Muscle layer of colon (tissue), 2 donors: ENCODE results near the gene AK6.

ENCODE experiments used
- H3K27ac ChIP-seq: one replicate; pipeline ENCODE4 v1.7.0; 2013; ENCODE audit warnings: low read depth, mild to moderate bottlenecking, low read length, moderate library complexity
- H3K27me3 ChIP-seq, 2 donors: one replicate each; pipeline ENCODE4 v1.7.0; 2013; ENCODE audit warnings: low read length in 2 of 2, mild to moderate bottlenecking in 2 of 2; ENCODE audit not compliant: insufficient read depth in 2 of 2, control insufficient read depth in 1 of 2
- H3K36me3 ChIP-seq: one replicate; pipeline ENCODE4 v1.7.0; 2013; ENCODE audit warnings: mild to moderate bottlenecking, low read length; ENCODE audit not compliant: insufficient read depth
- H3K4me1 ChIP-seq: one replicate; pipeline ENCODE4 v1.7.0; 2013; ENCODE audit warnings: mild to moderate bottlenecking, low read length; ENCODE audit not compliant: insufficient read depth
- H3K4me3 ChIP-seq, 2 donors: one replicate each; pipeline ENCODE4 v1.7.0; 2013; ENCODE audit warnings: low read length in 2 of 2, low read depth in 1 of 2, mild to moderate bottlenecking in 1 of 2, moderate library complexity in 1 of 2
- H3K9ac ChIP-seq: one replicate; pipeline ENCODE4 v1.7.0; 2013; ENCODE audit warnings: low read length
- H3K9me3 ChIP-seq: one replicate; pipeline ENCODE4 v1.7.0; 2013; ENCODE audit warnings: mild to moderate bottlenecking, low read length
- donor health status: abdominal sarcoma.
- donor health status: Adenocarcinoma of cecum.

The AK6 gene

GRCh38 chr5:69368458-69369339 is 621 bp downstream of the AK6 start:
- Histone ChIP-seq H3K27me3 (no peaks in the 10 kb centered on the region), H3K9ac (peak overlapping the region; percentile 90), H3K36me3 (peaks cover 10% of the 10 kb centered on the region), H3K9me3 (no peaks in the 10 kb centered on the region), H3K4me1 (peaks cover 25% of the 10 kb centered on the region), H3K4me3 (peak overlapping the region; percentile 33 to 81), H3K27ac (peak overlapping the region; percentile 97)

GRCh38 chr5:69367697-69368279 is 1.5 kb downstream of the AK6 start:
- peaks cover 25% of the 10 kb centered on the region for H3K4me1 ChIP-seq
- H3K9ac ChIP-seq: peak overlapping the region; percentile 90
- no peaks in the 10 kb centered on the region for H3K9me3 ChIP-seq
- H3K4me3 ChIP-seq: peak overlapping the region in 1 of 2 donors; percentile 81
- no peaks in the 10 kb centered on the region for H3K27me3 ChIP-seq
- peaks cover 16% of the 10 kb centered on the region for H3K36me3 ChIP-seq
- H3K27ac ChIP-seq: no peak overlapping the region

GRCh38 chr5:69364850-69365249 is 4.5 kb downstream of the AK6 start:
- peaks cover 12% of the 10 kb centered on the region for H3K4me1 ChIP-seq
- no peak overlapping the region for H3K9ac ChIP-seq
- no peaks in the 10 kb centered on the region for H3K27me3 ChIP-seq
- no peak overlapping the region for H3K27ac ChIP-seq
- H3K4me3 ChIP-seq: no peak overlapping the region
- H3K9me3 ChIP-seq: no peaks in the 10 kb centered on the region
- peaks cover 26% of the 10 kb centered on the region for H3K36me3 ChIP-seq

- Histone ChIP-seq H3K27me3 (no peaks in the 10 kb centered on the region), H3K4me3 (no peak overlapping the region), H3K36me3 (peaks cover 26% of the 10 kb centered on the region), H3K4me1 (peaks cover 12% of the 10 kb centered on the region), H3K27ac (no peak overlapping the region), H3K9ac (no peak overlapping the region), H3K9me3 (no peaks in the 10 kb centered on the region)
Observed at GRCh38 chr5:69364414-69364813, 4.9 kb downstream of the AK6 start.

- Histone ChIP-seq H3K4me3 (no peak overlapping the region), H3K9me3 (no peaks in the 10 kb centered on the region), H3K27ac (no peak overlapping the region), H3K4me1 (no peaks in the 10 kb centered on the region), H3K27me3 (no peaks in the 10 kb centered on the region), H3K9ac (no peak overlapping the region), H3K36me3 (peaks cover 25% of the 10 kb centered on the region)
Observed at GRCh38 chr5:69360442-69360841, 8.9 kb downstream of the AK6 start.

- Histone ChIP-seq H3K4me3 (no peak overlapping the region), H3K9me3 (no peaks in the 10 kb centered on the region), H3K27ac (no peak overlapping the region), H3K36me3 (peaks cover 26% of the 10 kb centered on the region), H3K4me1 (no peaks in the 10 kb centered on the region), H3K27me3 (no peaks in the 10 kb centered on the region), H3K9ac (no peak overlapping the region)
Observed at GRCh38 chr5:69359699-69360098, 9.6 kb downstream of the AK6 start.

GRCh38 chr5:69350664-69351063 is 18.7 kb downstream of the AK6 start:
- peaks cover 19% of the 10 kb centered on the region for H3K36me3 ChIP-seq
- no peaks in the 10 kb centered on the region for H3K9me3 ChIP-seq
- H3K4me1 ChIP-seq: no peaks in the 10 kb centered on the region
- H3K27me3 ChIP-seq: no peaks in the 10 kb centered on the region
- no peak overlapping the region for H3K9ac ChIP-seq
- H3K27ac ChIP-seq: no peak overlapping the region
- H3K4me3 ChIP-seq: no peak overlapping the region

GRCh38 chr5:69343083-69343482 is 26.2 kb downstream of the AK6 start:
- Histone ChIP-seq H3K27me3 (no peaks in the 10 kb centered on the region), H3K4me3 (no peak overlapping the region), H3K9me3 (no peaks in the 10 kb centered on the region), H3K27ac (no peak overlapping the region), H3K36me3 (no peaks in the 10 kb centered on the region), H3K4me1 (no peaks in the 10 kb centered on the region), H3K9ac (no peak overlapping the region)

- no peaks in the 10 kb centered on the region for H3K9me3 ChIP-seq
- no peaks in the 10 kb centered on the region for H3K27me3 ChIP-seq
- no peak overlapping the region for H3K27ac ChIP-seq
- no peaks in the 10 kb centered on the region for H3K36me3 ChIP-seq
- no peak overlapping the region for H3K4me3 ChIP-seq
- no peak overlapping the region for H3K9ac ChIP-seq
- no peaks in the 10 kb centered on the region for H3K4me1 ChIP-seq
Observed at GRCh38 chr5:69341520-69342161, 27.7 kb downstream of the AK6 start.

GRCh38 chr5:69335341-69335935 is 33.9 kb downstream of the AK6 start:
- Histone ChIP-seq H3K9ac (no peak overlapping the region), H3K27me3 (no peaks in the 10 kb centered on the region), H3K36me3 (no peaks in the 10 kb centered on the region), H3K27ac (no peak overlapping the region), H3K4me3 (no peak overlapping the region), H3K4me1 (peaks cover 8% of the 10 kb centered on the region), H3K9me3 (no peaks in the 10 kb centered on the region)

- Histone ChIP-seq H3K9me3 (no peaks in the 10 kb centered on the region), H3K4me1 (peaks cover 8% of the 10 kb centered on the region), H3K9ac (no peak overlapping the region), H3K27ac (no peak overlapping the region), H3K27me3 (no peaks in the 10 kb centered on the region), H3K36me3 (no peaks in the 10 kb centered on the region), H3K4me3 (no peak overlapping the region)
Observed at GRCh38 chr5:69334793-69335268, 34.5 kb downstream of the AK6 start.
